HepG2 (cell line): ENCODE data around the gene UBTF. TPM values are rescaled to one million over a fixed set of nuclear protein-coding genes. Genes with fewer than 3 reads are reported as not detected.

Experiments used
- AKAP8 ChIP-seq: sonication (generic); formaldehyde crosslinking; IDR thresholded peaks from 2 replicates; pipeline ENCODE4 v1.5.1; 2020; ENCODE audit warnings: mild to moderate bottlenecking, missing genetic modification reagents
- ARID4A ChIP-seq: sonication (generic); formaldehyde crosslinking; IDR thresholded peaks from 2 replicates; pipeline ENCODE4 v1.5.0; 2020; ENCODE audit warnings: mild to moderate bottlenecking, missing genetic modification reagents, borderline replicate concordance
- CBX5 ChIP-seq: sonication (generic); formaldehyde crosslinking; IDR thresholded peaks from 2 replicates; pipeline ENCODE4 v1.4.0; 2020; ENCODE audit warnings: missing genetic modification reagents, borderline replicate concordance
- HIC2 ChIP-seq: sonication (generic); formaldehyde crosslinking; IDR thresholded peaks from 2 replicates; pipeline ENCODE4 v1.9.0; 2022; ENCODE audit warnings: low read depth, missing genetic modification reagents
- JUND ChIP-seq: sonication (generic); formaldehyde crosslinking; IDR thresholded peaks from 2 replicates; pipeline ENCODE4 v1.8.0; 2022; ENCODE audit warnings: mild to moderate bottlenecking, missing genetic modification reagents
- NFE2L2 ChIP-seq: fragments of 150-350 bp; IDR thresholded peaks from 2 replicates; pipeline ENCODE4 v1.6.1; 2014; ENCODE audit warnings: low read length
- NFKB2 ChIP-seq: sonication (generic); formaldehyde crosslinking; IDR thresholded peaks from 2 replicates; pipeline ENCODE4 v1.4.0; 2020; ENCODE audit warnings: missing genetic modification reagents, borderline replicate concordance
- RARA ChIP-seq: IDR thresholded peaks from 2 replicates; pipeline ENCODE4 v1.6.1; 2016; ENCODE audit warnings: missing genetic modification reagents, missing compliant biosample characterization
- RELA ChIP-seq: sonication (generic); formaldehyde crosslinking; IDR thresholded peaks from 2 replicates; pipeline ENCODE4 v1.4.0; 2020; ENCODE audit warnings: missing genetic modification reagents
- SMARCC2 ChIP-seq: fragments of 450-650 bp; IDR thresholded peaks from 2 replicates; pipeline ENCODE4 v1.6.1; 2017; ENCODE audit warnings: antibody characterized with exemption, mild to moderate bottlenecking
- SRSF9 ChIP-seq: fragments of 200-400 bp; formaldehyde crosslinking; IDR thresholded peaks from 2 replicates; pipeline ENCODE4 v1.6.1; 2018; ENCODE audit warnings: borderline replicate concordance, mild to moderate bottlenecking, low read depth, low read length; ENCODE audit not compliant: insufficient read depth, poor library complexity, severe bottlenecking
- TRIM22 ChIP-seq: fragments of 450-650 bp; IDR thresholded peaks from 2 replicates; pipeline ENCODE4 v1.6.1; 2017
- YY1 ChIP-seq: IDR thresholded peaks from 2 replicates; pipeline ENCODE4 v1.6.1; 2011; ENCODE audit warnings: low read length, low read depth, moderate library complexity, mild to moderate bottlenecking; ENCODE audit not compliant: insufficient read depth, insufficient replicate concordance
- ZFY ChIP-seq: sonication (generic); formaldehyde crosslinking; IDR thresholded peaks from 2 replicates; pipeline ENCODE4 v1.4.0; 2020; ENCODE audit warnings: missing genetic modification reagents
- ZNF136 ChIP-seq: sonication (generic); formaldehyde crosslinking; IDR thresholded peaks from 2 replicates; pipeline ENCODE4 v1.8.1; 2022; ENCODE audit warnings: low read depth, mild to moderate bottlenecking, moderate library complexity, missing genetic modification reagents
- ZNF138 ChIP-seq: sonication (generic); formaldehyde crosslinking; IDR thresholded peaks from 2 replicates; pipeline ENCODE4 v1.5.0; 2020; ENCODE audit warnings: mild to moderate bottlenecking, low read depth, missing genetic modification reagents
- ZNF282 ChIP-seq: fragments of 450-650 bp; IDR thresholded peaks from 2 replicates; pipeline ENCODE4 v1.6.1; 2018; ENCODE audit not compliant: partially characterized antibody
- ZNF567 ChIP-seq: sonication (generic); formaldehyde crosslinking; IDR thresholded peaks from 2 replicates; pipeline ENCODE4 v1.8.1; 2023; ENCODE audit warnings: mild to moderate bottlenecking, missing genetic modification reagents, borderline replicate concordance
- ZNF704 ChIP-seq: sonication (generic); formaldehyde crosslinking; IDR thresholded peaks from 2 replicates; pipeline ENCODE4 v1.8.1; 2023; ENCODE audit warnings: mild to moderate bottlenecking, inconsistent platforms, moderate library complexity, missing genetic modification reagents, borderline replicate concordance
- ZNF780A ChIP-seq: sonication (generic); formaldehyde crosslinking; IDR thresholded peaks from 2 replicates; pipeline ENCODE4 v1.8.0; 2022; ENCODE audit warnings: mild to moderate bottlenecking, missing genetic modification reagents, moderate library complexity
- ZNF781 ChIP-seq: sonication (generic); formaldehyde crosslinking; IDR thresholded peaks from 2 replicates; pipeline ENCODE4 v1.5.1; 2020; ENCODE audit warnings: borderline replicate concordance, mild to moderate bottlenecking, missing genetic modification reagents; ENCODE audit errors: not compliant biosample characterization
- polyA plus RNA-seq, 8 experiments: library from polyadenylated mRNA; depleted of rRNA in 3 of 8; stranded (reverse) in 7 of 8; unstranded in 1 of 8; fragments of >200 nt; fragmentation: Illumina TruSeq in 4 of 8; extraction: Trizol in 4 of 8; gene quantifications; 2 replicates each; pipeline versions ENCODE4 v1.2.1 to v1.2.3, GENCODE V29; 2011 to 2016; ENCODE audit warnings: low read depth in 4 of 8, missing spikeins in 1 of 8, mixed read lengths in 1 of 8; ENCODE audit not compliant: insufficient read depth in 1 of 8
- total RNA-seq, 5 experiments: library from RNA; depleted of rRNA; stranded (reverse); fragments of >200 nt; fragmentation: Illumina TruSeq; extraction: Trizol; gene quantifications; 2 replicates each; pipeline ENCODE4 v1.2.3, GENCODE V29; 2016; ENCODE audit warnings: low read depth in 1 of 5

UBTF gene
- total and polyA plus RNA-seq, 2 of the 13 experiments (the other 11 are each of a cell fraction or from before 2014, with no cell fraction given), result 15.2 to 60.9 TPM

- no peak for TF ChIP-seq ZNF282
- peak; percentile 57; the same call in 1 of the 2 replicates for TF ChIP-seq ZFY
- no peak for TF ChIP-seq CBX5 (CRISPR knock-in tag)
- TF ChIP-seq JUND, result no peak
- no peak for TF ChIP-seq SMARCC2
- TF ChIP-seq YY1, result no peak
- TF ChIP-seq ZNF781 (CRISPR knock-in tag), result peak; percentile 29
- peak; percentile 44; the same call in 1 of the 2 replicates for TF ChIP-seq ARID4A
- TF ChIP-seq TRIM22, result no peak
- TF ChIP-seq AKAP8 (CRISPR knock-in tag), result 0 out of 2 replicates have a peak, but pooled peaks have one; percentile 80
- no peak for TF ChIP-seq ZNF780A (CRISPR knock-in tag)
- TF ChIP-seq ZNF567, result peak; percentile 54; the same call in 1 of the 2 replicates
- no peak for TF ChIP-seq ZNF704 (CRISPR knock-in tag)
- no peak; the same call in 1 of the 2 replicates for TF ChIP-seq ZNF138
- TF ChIP-seq RARA, result 0 out of 2 replicates have a peak, but pooled peaks have one; percentile 6
- peak; percentile 22; the same call in 1 of the 2 replicates for TF ChIP-seq NFKB2 (CRISPR knock-in tag)
- TF ChIP-seq NFE2L2, result no peak
- TF ChIP-seq RELA, result no peak
- TF ChIP-seq HIC2 (CRISPR knock-in tag), result no peak; the same call in 1 of the 2 replicates
- no peak for TF ChIP-seq SRSF9
- no peak for TF ChIP-seq ZNF136 (CRISPR knock-in tag)
Measured at GRCh38 chr17:44170499-44171201, 48.8 kb downstream of the UBTF start, which contains the start of gene ASB16 (continued).
